Activated CD4-positive, CD25-positive, alpha-beta regulatory T cell treated with anti-CD3 and anti-CD28 coated beads, Interleukin-2, amount 50 U/mL, for 24 hours (primary cell): ENCODE data around the gene BRIP1.
A peak's percentile ranks its signal among the peaks of the same experiment; 100 is the strongest.
"Not testable (repeated sequence)": the region's sequence is repeated elsewhere in the genome, so short reads cannot be mapped to it uniquely, and the experiment has no call there.

Experiments used
- ATAC-seq, 2 donors: fragments of 150-1000 bp; cut with Tn5 transposase; one replicate each; pipeline ENCODE4 v1.10.0; 2021; ENCODE audit warnings: mild to moderate bottlenecking in 1 of 2, moderate library complexity in 1 of 2

BRIP1 gene

DNA sequence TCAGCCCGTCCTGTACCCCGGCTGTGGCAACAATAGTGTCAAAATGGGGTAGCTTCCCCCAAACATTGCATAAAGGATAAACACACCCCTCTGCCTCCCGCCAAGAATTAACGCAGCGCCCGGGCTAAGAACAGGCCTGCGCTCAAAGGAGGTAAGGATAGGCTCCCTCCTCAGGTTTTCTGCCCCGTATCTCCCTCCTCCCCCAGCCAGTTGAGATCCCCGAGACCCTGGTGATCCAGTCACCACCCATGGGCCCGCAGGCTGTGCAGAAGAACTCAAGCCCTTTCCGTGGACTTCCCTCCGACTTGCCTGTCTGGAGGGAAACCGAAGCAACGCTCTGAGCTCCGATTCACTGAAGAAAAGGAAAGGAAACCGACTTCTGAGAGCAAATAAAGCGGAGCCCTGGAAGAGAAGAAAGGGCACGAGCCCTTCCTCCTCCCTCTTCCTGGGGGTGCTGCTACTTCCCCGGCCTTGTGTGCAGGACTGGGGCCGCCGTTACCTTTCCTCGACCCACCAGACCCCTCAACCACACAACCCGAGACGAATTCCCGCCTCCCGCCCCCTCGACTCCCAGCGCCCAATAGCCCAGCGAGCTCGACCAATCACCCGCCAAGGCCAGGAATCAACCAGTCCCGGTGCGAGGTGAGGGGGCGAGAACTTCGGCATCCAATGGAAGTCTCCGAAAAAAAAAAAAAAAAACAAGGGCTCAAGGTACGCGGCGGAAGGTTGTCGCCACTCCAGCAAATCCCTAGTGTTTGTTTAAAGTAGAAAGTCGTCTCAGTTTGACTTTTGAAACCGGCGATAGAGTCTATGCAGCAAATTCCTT, at the start of gene BRIP1:
Gene BRIP1 (minus strand): TSS at position 554 of the 826 bp plus-strand sequence. CDS start 1,989 bp downstream, outside the sequence.
- ATAC-seq: peak; percentile 97 to 98

DNA sequence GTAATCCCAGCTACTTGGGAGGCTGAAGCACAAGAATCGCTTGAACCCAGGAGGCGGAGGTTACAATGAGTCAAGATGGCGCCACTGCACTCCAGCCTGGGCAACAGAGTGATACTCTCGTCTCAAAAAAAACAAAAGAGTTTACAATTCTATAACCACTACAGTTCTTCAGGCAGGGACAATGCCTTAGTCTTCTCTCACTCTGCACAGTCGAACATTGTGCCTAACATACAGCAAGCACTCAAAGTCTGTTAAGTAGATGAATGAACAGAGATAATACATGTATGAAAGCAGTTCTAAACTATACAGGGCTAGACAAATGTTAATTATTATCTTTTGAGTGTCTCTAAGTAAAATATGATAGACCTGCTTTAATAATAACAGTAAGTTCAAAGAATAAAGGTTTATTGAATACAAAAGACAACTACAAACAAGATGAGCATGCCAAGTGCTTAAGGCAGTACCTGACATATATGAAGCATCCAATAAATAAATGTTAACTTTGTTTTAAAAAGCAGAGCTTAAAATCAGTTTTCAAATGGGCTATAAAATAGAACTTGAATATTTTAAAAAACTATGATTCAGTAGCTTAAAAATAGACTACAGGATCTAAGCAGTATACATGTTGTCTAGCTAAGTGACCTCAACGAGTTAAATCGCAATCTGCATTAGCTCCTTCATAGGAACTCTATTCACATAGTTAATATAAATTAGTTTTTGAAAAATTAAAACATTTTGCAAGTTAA, 45.1 kb upstream of the BRIP1 start:
- no peak for ATAC-seq

DNA sequence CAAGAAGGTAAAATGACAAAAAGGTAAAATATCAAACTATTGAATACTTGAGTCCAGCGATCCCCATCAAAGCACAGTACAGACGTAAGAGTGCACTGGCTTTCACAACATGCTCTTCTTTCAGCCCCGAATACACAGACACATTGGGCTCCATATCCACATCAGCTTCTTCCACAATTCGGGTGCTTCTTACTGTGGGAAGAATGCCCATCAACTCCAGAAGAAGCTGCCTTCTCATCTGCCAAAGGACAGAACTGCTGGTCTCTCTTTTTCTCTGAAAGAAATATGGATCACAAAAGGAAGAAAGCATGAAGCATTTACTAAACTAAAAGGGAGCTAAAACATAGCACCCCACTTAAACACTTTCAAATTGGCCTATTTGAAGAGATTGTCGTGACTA, 44.0 kb upstream of the BRIP1 start:
- ATAC-seq: no peak

DNA sequence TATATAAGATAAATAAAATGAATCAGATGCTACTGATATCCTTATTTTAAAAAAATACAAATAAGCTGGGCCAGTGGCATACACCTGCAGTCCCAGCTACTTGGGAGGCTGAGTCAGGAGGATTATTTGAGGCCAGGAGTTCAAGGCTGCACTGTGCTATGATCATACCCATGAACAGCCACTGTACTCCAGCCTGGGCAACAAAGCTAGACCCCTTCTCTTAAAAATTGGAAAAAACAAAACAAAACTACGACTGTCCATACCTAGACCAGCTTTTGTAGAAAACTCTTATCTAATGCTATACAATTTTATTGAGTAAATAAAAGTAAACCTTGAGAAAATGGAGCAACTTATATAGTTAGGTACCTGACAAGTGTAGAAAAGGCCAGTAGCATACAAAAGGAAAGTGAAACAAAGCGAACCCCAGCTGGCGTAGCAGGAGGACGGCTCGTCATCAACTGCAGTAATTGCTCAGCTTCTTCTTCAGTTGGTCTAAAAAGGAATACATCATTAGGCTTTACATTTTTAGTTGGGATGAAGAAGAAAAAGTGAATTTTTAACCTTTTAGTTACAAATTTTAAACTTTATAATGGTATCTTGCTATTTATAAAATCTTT, 40.9 kb upstream of the BRIP1 start:
- peak; percentile 81 to 93 for ATAC-seq

DNA sequence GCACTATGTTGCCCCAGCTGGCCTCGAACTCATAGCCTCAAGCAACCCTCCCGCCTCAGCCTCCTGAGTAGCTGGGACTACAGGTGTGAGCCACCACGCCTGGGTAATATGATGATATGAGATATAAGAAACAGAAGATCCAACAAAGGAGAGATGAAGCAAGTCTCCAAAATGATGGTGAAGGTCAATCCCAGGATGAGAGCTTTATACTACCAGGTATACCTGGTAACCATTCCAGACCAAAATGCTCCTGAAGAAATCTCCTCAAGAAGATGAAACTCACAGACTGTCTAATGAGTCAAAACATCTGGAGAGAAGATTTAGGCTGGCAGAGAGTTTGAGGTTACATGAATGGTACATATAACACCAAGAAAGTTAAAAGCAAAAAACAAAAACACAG, 39.9 kb upstream of the BRIP1 start:
- ATAC-seq: no peak

DNA sequence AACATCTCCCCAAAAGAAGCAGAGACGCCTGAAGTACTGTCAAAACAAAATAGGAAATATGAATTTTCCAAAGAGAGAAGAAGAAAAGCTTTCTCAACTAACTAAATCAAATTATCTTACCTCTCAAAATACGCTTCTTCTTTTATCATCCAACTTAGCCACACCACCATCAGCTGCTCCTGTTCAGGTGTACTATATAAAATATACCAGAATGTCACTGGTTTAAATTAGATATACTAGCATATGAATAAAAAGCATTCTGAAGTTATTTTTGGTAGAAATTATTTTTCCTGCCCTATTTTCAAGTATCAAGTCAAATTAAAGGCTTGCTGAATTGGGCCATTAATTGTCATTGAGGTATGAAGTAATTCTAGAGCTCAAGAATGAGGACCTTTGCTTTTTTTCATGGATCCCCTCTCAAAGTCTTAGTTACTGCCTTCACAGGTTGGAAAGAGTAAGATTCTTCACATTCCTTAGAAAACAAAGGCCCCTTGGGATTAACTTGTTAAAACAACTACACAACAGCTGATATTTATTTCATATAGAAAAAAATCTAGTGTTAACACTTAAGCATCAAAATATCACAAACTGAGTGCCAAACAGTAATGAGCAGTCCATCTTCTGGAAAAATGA, 34.3 kb upstream of the BRIP1 start:
- ATAC-seq: no peak

DNA sequence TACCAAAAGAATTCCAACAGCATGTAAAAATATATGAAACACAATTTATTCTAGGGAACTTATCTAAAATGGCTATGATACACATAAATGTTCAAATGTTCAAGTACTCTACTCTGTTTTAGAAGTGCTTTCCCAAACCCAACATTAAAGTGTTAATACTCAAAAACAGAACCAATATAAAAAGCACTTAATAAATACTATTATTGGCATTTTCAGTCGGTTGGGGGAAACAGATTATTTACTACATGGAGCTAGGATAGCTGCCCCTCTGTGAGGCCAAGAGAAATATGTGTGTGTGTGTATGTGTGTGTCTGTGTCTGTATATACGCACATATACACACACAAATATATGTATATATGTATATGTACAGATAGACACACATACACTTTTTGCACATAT, 32.1 kb upstream of the BRIP1 start:
- no peak for ATAC-seq

DNA sequence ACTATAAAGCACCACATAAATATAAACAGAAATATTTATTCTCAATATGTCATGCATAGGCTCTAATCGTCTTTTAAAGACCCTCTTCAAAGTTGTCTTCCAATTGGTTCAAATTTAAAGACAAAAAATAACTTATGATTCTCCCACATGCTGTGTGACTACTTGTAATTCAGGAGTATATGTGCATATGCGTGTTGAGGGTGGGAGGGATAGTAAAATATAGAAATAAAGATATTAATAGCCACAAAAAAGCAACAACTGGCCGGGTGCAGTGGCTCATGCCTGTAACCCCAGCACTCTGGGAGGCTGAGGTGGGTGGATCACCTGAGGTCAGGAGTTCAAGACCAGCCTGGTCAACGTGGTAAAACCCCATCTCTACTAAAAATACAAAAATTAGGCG, 31.0 kb upstream of the BRIP1 start:
- ATAC-seq: not testable (repeated sequence)

DNA sequence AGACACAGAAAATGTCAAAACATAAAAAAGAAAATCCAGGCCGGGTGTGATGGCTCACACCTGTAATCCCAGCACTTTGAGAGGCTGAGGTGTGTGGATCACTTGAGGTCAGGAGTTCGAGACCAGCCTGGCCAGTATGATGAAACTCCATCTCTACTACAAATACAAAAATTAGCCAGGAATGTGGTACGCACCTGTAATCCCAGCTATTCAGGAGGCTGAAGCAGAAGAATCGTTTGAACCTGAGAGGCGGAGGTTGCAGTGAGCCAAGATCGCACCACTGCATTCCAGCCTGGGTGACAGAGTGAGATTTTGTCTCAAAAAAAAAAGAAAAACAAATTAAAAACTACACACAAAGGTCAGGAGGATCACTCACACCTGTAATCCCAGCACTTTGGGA, 24.4 kb upstream of the BRIP1 start:
- not testable (repeated sequence) for ATAC-seq

DNA sequence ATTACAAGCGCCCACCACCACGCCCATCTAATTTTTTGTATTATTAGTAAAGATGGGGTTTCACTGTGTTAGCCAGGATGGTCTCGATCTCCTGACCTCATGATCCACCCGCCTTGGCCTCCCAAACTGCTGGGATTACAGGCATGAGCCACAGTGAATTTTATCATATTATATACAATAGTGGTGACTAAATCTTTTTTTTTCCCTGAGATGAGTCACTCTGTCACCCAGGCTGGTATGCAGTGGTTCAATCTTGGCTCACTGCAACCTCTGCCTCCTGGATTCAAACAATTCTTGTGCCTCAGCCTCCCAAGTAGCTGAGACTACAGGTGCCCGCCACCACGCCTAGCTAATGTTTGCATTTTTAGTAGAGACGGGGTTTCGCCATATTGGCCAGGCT, 22.5 kb upstream of the BRIP1 start:
- ATAC-seq: not testable (repeated sequence)

DNA sequence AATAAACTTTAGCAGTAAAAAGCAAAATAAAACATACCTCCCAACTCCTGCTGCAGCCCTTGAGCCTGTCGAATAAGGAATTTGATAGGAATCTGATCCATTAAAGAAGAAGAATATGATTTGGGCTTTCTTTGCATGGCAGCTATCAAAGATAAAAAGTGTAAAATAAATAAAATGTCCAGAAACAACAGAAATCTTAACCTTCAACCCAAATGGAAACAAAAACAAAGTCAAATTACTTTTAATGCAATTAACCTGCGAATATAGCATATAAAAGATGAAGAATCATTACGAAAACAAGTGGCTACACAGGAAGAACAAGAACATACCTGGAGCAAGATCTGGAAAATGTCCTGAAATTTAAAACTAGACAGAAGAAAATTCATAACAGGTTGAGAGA, 21.5 kb upstream of the BRIP1 start:
- no peak for ATAC-seq

DNA sequence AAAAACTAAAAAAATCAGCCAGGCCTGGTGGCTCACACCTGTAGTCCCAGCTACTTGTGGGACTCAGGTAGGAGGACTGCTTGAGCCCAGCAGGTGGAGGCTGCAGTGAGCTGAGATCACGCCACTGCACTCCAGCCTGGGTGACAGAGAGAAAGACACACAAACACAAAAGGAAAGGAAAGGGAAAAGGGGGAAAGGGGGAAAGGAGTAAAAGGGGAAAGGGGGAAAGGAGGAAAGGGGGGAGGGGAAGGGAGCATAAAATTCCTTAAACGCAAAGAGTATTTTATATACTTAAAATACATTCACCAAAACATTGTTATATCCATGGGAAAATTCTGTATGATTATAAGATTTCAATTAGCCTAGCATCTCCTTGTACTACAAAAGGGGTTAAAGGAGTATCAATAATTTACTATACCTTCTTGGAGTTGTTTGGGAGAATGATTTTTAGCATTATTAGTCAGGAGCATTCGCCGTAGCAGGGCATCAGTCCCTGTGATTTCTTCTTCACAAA, 17.3 kb upstream of the BRIP1 start:
- ATAC-seq: no peak

DNA sequence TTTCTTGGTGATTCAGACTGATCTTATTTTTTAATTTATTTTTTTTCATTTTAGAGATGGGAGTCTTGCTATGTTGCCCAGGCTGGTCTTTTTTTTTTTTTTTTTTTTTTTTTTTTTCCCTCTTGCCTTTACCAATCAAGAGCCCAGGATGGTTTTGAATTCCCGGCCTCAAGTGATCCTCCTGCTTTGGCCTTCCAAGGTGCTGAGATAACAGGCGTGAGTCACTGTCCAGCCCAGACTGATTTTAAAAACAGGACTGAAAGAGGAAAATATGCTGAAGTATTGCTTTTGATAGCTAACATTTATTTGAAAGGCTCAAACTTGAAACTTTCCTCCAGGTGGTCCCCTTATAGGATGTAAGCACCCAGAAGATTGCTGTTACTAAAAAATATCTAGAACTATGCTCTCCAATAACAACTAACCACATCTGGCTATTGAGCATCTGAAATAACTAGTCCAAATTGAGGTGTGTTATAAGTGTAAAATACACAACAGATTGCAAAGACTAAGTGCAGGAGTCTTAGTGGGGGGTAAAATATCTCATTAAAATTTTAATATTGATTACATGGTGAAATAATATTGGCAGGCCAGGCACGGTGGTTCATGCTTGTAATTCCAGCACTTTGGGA, 15.8 kb upstream of the BRIP1 start:
- no peak for ATAC-seq

DNA sequence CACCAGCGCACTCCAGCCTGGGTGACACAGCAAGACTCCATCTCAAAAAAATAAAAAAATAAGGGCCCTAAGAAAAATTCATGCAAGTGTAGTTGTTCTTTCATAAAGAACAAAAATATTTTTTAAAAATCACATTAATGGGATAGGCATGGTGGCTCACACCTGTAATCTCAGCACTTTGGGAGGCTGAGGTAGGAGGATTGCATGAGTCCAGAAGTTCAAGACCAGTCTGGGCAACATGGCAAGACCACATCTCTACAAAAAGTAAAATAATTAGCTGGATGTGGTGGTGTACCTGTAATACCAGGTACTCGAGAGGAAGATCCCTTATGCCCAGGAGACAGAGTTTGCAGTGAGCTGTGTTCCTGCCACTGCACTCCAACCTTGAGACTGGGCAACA, 15.2 kb upstream of the BRIP1 start:
- ATAC-seq: no peak

DNA sequence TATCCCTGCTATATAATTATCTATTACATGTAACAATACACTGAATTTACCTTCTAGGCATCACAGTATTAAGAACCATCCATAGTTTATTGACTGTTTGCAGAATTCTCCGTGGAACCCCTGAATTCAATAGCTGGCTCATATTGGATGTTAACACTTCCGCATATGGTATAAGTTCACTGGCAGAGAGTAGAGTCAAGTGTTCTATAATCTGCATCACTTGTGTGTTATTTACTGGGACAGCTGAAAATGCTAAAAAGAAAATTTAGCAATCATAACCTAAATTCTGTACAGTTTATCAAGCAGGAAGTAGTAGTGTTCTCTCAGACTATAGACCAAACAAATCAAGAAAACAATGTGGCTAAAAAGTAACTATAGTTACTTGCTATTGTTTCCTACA, 14.5 kb upstream of the BRIP1 start:
- no peak for ATAC-seq

DNA sequence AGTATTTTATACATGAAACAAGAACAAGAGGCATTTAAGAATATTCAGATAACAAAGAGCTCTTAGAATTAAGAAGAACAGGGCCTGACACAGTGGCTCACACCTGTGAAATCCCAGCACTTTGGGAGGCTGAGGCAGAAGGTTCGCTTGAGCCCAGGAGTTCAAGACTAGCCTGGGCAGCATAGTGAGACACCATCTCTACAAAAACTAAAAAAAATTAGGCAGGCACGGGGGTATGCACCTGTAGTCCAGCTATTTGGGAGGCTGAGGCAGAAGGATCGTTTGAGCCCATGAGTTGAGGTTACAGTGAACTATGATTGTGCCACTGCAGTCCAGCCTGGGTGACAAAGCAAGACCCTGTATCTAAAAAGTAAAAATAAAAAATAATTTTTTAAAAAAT, 12.5 kb upstream of the BRIP1 start:
- ATAC-seq: no peak

DNA sequence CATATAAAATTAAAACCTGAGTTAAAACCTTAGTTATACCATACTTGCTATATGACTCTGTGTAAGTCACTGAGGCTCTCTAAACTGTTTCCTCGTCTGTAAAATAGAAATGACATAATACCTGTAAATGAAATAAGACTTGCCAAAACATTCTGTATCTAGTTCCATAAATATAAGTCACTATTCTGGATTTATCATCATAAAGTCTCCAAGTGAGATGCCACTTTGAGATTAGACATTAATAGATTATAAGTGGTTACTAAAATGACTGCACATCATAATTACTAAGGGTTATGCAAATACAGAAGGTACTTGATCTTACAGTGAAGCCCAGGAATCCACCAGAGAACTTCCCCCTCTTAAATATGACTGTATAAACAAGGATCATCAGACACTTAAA, 12.0 kb upstream of the BRIP1 start:
- ATAC-seq: peak; percentile 86 to 88

DNA sequence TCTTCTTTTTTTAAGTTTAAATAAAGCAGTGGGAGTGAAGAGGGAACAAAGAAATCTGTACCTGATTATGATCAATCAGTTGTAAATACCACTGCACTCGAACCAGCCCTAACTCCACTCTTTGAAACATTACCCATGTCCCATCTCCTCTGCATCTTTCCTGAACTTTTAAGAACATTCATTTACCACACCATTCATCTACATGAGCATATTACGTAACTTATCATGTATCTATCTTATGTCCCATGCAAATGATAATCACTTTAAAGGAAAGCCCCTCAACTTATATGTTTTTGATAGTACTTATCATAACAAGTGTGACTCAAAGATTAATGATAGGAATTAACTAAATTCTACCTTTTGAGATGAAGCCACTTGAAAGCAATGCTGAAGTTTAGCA, 10.7 kb upstream of the BRIP1 start:
- no peak for ATAC-seq

DNA sequence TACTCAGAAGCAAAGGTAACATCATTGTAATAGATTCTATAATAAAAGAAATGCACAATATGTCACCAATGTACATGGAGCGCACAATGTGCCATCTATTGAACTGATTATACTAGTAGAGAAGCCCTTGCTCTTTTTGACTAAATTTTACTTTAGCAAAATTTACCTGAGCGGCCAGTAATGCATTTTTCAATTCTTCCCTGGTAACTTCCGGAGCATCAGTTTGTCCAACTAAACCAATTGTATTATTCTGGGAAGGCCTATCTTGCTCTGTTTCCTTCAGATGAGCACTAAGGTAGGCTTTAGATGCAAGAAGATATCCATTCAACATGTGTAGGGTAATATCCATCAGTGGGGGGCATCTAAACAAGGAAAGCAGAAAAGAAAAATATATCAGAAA, 8.8 kb upstream of the BRIP1 start:
- no peak for ATAC-seq

DNA sequence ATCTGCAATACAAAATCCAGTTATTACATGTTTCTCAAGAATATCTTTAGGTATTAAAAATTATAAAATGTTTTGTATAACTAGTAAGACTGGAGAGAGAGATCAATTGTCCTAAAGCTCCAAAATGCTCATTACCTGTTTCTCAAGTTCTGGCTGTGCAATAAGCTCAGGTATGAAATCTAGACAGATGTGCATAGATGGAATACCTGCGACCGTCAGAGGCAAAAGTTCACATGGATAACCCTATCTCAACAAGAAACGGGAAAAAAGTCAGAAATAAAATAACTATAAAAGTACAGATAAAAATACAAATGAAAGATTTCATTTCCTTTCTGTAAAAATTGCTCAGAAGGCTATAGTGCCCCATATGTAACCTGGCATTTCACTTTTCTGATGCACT, 5.8 kb upstream of the BRIP1 start:
- no peak for ATAC-seq

DNA sequence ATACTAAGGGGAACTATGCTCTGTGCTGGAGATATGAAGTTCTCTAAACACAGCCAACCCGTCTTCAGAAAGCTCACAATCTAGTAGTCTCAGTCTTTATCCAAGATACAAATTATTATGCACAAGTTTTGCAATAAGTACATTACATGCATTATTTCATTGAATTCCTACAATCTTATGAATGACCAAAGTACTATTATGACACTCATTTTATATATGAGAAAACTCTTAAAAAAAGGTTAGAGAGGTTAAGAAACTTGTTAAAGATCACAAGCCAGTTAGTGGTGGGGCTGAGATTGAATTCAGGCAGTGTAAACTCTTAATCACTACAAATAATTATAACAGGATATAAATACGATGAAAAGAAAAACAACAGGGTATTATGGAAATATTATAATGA, 4.7 kb upstream of the BRIP1 start:
- ATAC-seq: no peak

DNA sequence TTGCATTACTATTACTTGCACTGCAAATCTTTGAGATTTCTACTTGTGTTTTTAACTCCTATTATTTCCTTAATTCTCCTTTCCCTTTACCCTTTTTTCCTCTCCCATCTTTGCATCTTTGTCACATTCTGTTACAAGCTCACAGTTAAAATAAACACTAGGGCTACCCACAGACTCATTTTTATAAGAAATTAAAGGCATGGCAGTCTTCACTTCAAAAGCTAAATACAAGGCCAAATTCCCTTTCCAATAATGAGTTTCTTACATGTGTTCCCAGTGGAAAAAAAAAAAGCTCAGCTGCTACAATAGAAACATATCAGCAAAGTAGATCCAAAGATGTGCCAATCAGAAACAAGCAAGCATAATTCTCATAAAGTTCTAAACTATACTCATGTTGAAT, 3.7 kb upstream of the BRIP1 start:
- no peak for ATAC-seq

DNA sequence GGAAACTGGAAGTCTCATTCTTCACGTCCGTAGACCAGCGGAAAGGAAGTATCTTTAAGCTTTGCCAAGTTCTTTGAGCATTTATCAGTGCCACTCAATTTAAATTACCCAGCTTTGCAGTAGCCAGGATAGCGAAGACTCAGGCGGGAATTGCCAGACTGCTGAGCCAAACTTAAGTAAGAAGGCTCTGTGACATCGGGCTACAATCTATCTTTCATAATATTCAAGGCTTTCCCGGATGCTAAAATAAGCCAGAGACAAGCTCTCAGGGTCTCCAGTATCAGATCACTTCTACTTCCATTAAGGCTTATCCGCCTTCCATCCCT, 436 bp upstream of the BRIP1 start:
- peak; percentile 2 to 6 for ATAC-seq
